Lung (tissue), 12 donors: ENCODE results near the gene CPB2. TPM values are rescaled to one million over a fixed set of nuclear protein-coding genes. Genes with fewer than 3 reads are reported as not detected.

Source experiments
- ATAC-seq: fragments of 200-7000 bp; cut with Tn5 transposase; one replicate; pipeline ENCODE4 v1.9.1; 2020; ENCODE audit warnings: moderate number of reproducible peaks; ENCODE audit not compliant: insufficient read depth, low FRiP score
- DNase-seq, 3 donors: peaks; one replicate each; pipeline ENCODE4 v3.0.0-alpha.2; 2013 to 2017
- H3K27ac ChIP-seq, 2 donors: one replicate each; pipeline ENCODE4 v1.5.1; 2013; ENCODE audit warnings: mild to moderate bottlenecking in 2 of 2, moderate library complexity in 2 of 2, control low read depth in 1 of 2, inconsistent platforms in 1 of 2, low read depth in 1 of 2, low read length in 1 of 2
- H3K27me3 ChIP-seq, 3 donors: one replicate each; pipeline ENCODE4 v1.5.1; 2013; ENCODE audit warnings: low read length in 2 of 3; ENCODE audit not compliant: control insufficient read depth in 3 of 3, insufficient read depth in 3 of 3
- H3K36me3 ChIP-seq, 4 donors: one replicate each; pipeline ENCODE4 v1.5.1; 2013; ENCODE audit warnings: low read length in 4 of 4, mild to moderate bottlenecking in 1 of 4, moderate library complexity in 1 of 4; ENCODE audit not compliant: control insufficient read depth in 4 of 4, insufficient read depth in 4 of 4
- H3K4me1 ChIP-seq, 5 donors: one replicate each; pipeline ENCODE4 v1.5.1; 2013; ENCODE audit warnings: low read length in 5 of 5, mild to moderate bottlenecking in 2 of 5, moderate library complexity in 1 of 5; ENCODE audit not compliant: control insufficient read depth in 5 of 5, insufficient read depth in 5 of 5
- H3K4me3 ChIP-seq: one replicate; pipeline ENCODE4 v1.5.1; 2013; ENCODE audit warnings: mild to moderate bottlenecking, control low read depth, moderate library complexity
- H3K9ac ChIP-seq, 2 donors: one replicate each; pipeline ENCODE4 v1.5.1; 2013; ENCODE audit warnings: low read length in 2 of 2, control low read depth in 1 of 2; ENCODE audit not compliant: insufficient read depth in 1 of 2
- H3K9me3 ChIP-seq, 4 donors: one replicate each; pipeline ENCODE4 v1.5.1; 2013; ENCODE audit warnings: low read length in 3 of 4, mild to moderate bottlenecking in 1 of 4, moderate library complexity in 1 of 4; ENCODE audit not compliant: control insufficient read depth in 4 of 4, insufficient read depth in 3 of 4
- WGBS, 2 donors: extraction: QIAGEN DNeasy Blood & Tissue Kit; methylation state at CpG; one replicate each; pipeline ENCODE4 v1.1.7; 2013; 5-methylcytosine and 5-hydroxymethylcytosine counted together
- polyA plus RNA-seq, 2 donors: library from polyadenylated mRNA; stranded (reverse); fragments of 200-250 nt; gene quantifications; one replicate each; pipeline ENCODE4 v1.2.1, GENCODE V29; 2013
- total RNA-seq, 2 donors: library from RNA; depleted of rRNA in 1 of 2; stranded (reverse); fragments of >200 nt in 1 of 2; gene quantifications; one replicate each; pipeline ENCODE4 v1.2.1, GENCODE V29; 2014 to 2021
- TF ChIP-seq, protein P1 (sequence below): IDR thresholded peaks from 2 replicates; pipeline ENCODE4 v1.5.1; 2012; ENCODE audit warnings: mild to moderate bottlenecking; ENCODE audit errors: control extremely low read depth, extremely low read depth
- donor health status: control.
- donor health status: control.
- donor health status: Bipolar disorder and iron deficiency.
- donor health status: healthy.
- donor health status: DM: yes; HTN: yes; CAD: no.

CPB2 gene
- total and polyA plus RNA-seq, 4 donors, result 1.7 to 19.7 (median 16.7) TPM; not detected in 1

DNA sequence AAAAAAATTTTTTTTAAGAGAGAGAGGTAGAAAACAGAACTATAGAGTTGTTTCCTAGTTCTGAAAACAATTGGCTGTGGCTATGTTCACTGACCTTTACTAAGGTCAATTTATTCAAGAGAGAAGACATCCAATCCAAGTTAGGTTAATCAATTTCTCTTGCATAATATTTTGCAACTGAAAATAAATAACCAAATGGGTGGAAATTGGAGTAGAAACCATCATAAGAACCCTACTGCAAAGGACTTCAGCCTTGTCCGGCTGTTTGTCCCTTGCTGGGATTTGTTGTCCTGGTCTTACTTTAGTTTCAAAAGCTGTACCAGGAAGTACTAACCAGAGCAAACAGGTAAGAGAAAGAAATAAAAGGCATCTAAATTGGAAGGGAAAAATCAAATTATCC lies 29.0 kb downstream of the CPB2 start:
- Histone ChIP-seq H3K27ac (no peak overlapping the region), H3K36me3 (no peaks in the 10 kb centered on the region), H3K9ac (no peak overlapping the region), H3K9me3 (no peaks in the 10 kb centered on the region), H3K4me3 (no peak overlapping the region), H3K4me1 (no peaks in the 10 kb centered on the region), H3K27me3 (no peaks in the 10 kb centered on the region)
- TF ChIP-seq, protein P1, sequence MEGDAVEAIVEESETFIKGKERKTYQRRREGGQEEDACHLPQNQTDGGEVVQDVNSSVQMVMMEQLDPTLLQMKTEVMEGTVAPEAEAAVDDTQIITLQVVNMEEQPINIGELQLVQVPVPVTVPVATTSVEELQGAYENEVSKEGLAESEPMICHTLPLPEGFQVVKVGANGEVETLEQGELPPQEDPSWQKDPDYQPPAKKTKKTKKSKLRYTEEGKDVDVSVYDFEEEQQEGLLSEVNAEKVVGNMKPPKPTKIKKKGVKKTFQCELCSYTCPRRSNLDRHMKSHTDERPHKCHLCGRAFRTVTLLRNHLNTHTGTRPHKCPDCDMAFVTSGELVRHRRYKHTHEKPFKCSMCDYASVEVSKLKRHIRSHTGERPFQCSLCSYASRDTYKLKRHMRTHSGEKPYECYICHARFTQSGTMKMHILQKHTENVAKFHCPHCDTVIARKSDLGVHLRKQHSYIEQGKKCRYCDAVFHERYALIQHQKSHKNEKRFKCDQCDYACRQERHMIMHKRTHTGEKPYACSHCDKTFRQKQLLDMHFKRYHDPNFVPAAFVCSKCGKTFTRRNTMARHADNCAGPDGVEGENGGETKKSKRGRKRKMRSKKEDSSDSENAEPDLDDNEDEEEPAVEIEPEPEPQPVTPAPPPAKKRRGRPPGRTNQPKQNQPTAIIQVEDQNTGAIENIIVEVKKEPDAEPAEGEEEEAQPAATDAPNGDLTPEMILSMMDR, result no peak
- DNase-seq (no peak), ATAC-seq (no peak)
- 98 to 99% methylated on average over 1 of the region's 1 CpG for WGBS, 2 donors

DNA sequence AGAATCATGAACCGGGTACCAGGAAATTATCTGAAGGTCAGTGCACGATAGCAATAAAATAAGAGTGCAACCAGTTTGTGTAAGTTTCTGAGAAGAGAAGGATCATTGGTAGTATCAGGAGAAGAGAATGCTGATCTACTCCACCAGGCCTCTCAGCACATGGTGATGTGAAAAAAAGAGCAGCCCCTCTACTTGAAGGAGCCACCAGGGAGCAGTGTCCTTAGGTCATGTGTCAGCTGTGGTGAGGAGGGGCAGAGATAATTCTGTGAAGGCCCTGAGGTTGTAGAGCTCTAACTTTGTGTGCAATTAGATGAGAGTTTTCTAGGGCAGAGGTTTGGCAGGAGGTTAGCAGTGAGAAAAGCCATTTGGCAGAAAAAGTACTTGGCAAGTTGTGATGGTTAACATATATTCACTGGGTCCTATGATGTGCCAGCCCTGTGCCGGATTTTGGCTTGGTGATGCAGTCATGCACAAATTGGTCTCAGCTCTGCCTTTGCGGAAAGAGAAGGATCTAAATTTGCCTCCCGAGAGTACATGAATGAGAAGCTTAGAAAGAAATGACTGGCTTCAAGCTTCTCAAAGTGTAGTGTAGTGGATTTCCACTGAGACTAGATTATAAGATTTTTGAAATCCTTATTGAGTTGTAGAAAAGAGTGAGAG lies 33.1 kb downstream of the CPB2 start:
- Histone ChIP-seq H3K9me3 (no peaks in the 10 kb centered on the region), H3K4me3 (no peak overlapping the region), H3K36me3 (no peaks in the 10 kb centered on the region), H3K27me3 (peaks cover 0 to 3% (median 0%) of the 10 kb centered on the region in 3 donors), H3K27ac (no peak overlapping the region), H3K4me1 (no peaks in the 10 kb centered on the region), H3K9ac (no peak overlapping the region)
- TF ChIP-seq, protein P1, result no peak
- DNase-seq (no peak), ATAC-seq (no peak)
- WGBS, 2 donors, result 96 to 97% methylated on average over 5 of the region's 5 CpGs

DNA sequence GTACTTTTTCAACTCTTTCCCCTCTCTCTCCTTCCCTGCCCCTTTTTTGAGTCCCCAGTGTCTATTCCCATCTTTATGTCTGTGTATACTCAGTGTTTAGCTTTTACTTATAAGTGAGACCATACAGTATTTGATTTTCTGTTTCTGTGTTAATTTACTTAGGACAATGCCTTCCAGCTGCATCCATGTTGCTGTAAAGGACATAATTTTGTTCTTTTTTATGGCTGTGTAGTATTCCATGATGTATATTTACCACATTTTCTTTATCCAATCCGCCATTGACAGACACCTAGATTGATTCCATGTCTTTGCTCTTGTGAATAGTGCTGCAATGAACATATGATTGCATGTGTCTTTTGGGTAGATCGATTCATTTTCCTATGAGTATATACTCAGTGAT lies 41.5 kb downstream of the CPB2 start:
- H3K27ac ChIP-seq, result no peak overlapping the region

More for the DNA sequence above, 41.5 kb downstream of the CPB2 start:
- WGBS, 2 donors, result 94 to 95% methylated on average over 2 of the region's 2 CpGs
- peaks cover 0 to 3% (median 0%) of the 10 kb centered on the region in 3 donors for H3K27me3 ChIP-seq
- TF ChIP-seq, protein P1, result no peak
- no peaks in the 10 kb centered on the region for H3K4me1 ChIP-seq
- H3K9ac ChIP-seq, result no peak overlapping the region
- H3K36me3 ChIP-seq, result no peaks in the 10 kb centered on the region
- ATAC-seq, result no peak
- H3K9me3 ChIP-seq, result no peaks in the 10 kb centered on the region
- H3K4me3 ChIP-seq, result no peak overlapping the region
- no peak for DNase-seq
